GM19463 (cell line): ENCODE measurements around the gene RNFT1.
"Not testable (repeated sequence)": the region's sequence is repeated elsewhere in the genome, so short reads cannot be mapped to it uniquely, and the experiment has no call there.

ENCODE experiments used
- ATAC-seq: cut with Tn5 transposase; IDR thresholded peaks from one replicate; pipeline ENCODE4 v1.9.1; 2021; ENCODE audit warnings: mild to moderate bottlenecking, moderate library complexity; ENCODE audit not compliant: unreplicated experiment

Gene RNFT1

GRCh38 chr17:59964482-59965328, at the start of gene RNFT1:
Gene RNFT1 (minus strand): TSS chr17:59964740. CDS start chr17:59964663, 77 bp downstream.
- ATAC-seq = peak; percentile 80

GRCh38 chr17:60009326-60009725, 44.8 kb upstream of the RNFT1 start:
- not testable (repeated sequence) for ATAC-seq

- not testable (repeated sequence) for ATAC-seq
These were observed 43.8 kb upstream of the RNFT1 start for GRCh38 chr17:60008377-60008776.

GRCh38 chr17:60006160-60006559, 41.6 kb upstream of the RNFT1 start:
- ATAC-seq = no peak

- not testable (repeated sequence) for ATAC-seq
These were observed 40.0 kb upstream of the RNFT1 start for GRCh38 chr17:60004561-60004960.

GRCh38 chr17:60002405-60002804, 37.9 kb upstream of the RNFT1 start:
- ATAC-seq = not testable (repeated sequence)

GRCh38 chr17:59996608-59997007, 32.1 kb upstream of the RNFT1 start:
- ATAC-seq = not testable (repeated sequence)

GRCh38 chr17:59975166-59975565, 10.6 kb upstream of the RNFT1 start:
- not testable (repeated sequence) for ATAC-seq

GRCh38 chr17:59973483-59973882, 8.9 kb upstream of the RNFT1 start:
- not testable (repeated sequence) for ATAC-seq

- ATAC-seq = no peak
These were observed 8.2 kb upstream of the RNFT1 start for GRCh38 chr17:59972778-59973177.

- not testable (repeated sequence) for ATAC-seq
These were observed 7.2 kb upstream of the RNFT1 start for GRCh38 chr17:59971771-59972170.

GRCh38 chr17:59963738-59964481, 630 bp downstream of the RNFT1 start:
- ATAC-seq = peak; percentile 37

- ATAC-seq = no peak
These were observed 1.7 kb downstream of the RNFT1 start for GRCh38 chr17:59962739-59963318.

- ATAC-seq = not testable (repeated sequence)
These were observed 5.0 kb downstream of the RNFT1 start for GRCh38 chr17:59959574-59959973.

GRCh38 chr17:59954856-59955255, 9.7 kb downstream of the RNFT1 start:
- ATAC-seq = no peak

GRCh38 chr17:59950049-59950448, 14.5 kb downstream of the RNFT1 start:
- no peak for ATAC-seq

- ATAC-seq = not testable (repeated sequence)
These were observed 17.2 kb downstream of the RNFT1 start for GRCh38 chr17:59947310-59947709.

- ATAC-seq = not testable (repeated sequence)
These were observed 18.1 kb downstream of the RNFT1 start for GRCh38 chr17:59946433-59946832.

GRCh38 chr17:59941131-59941530, 23.4 kb downstream of the RNFT1 start:
- no peak for ATAC-seq

GRCh38 chr17:59940697-59941096, 23.8 kb downstream of the RNFT1 start:
- ATAC-seq = not testable (repeated sequence)

- ATAC-seq = not testable (repeated sequence)
These were observed 31.2 kb downstream of the RNFT1 start for GRCh38 chr17:59933317-59933716.
